Thymus (tissue), 11 donors: ENCODE results near the gene MISFA. TPM values are rescaled to one million over a fixed set of nuclear protein-coding genes. Genes with fewer than 3 reads are reported as not detected.
"Not testable (repeated sequence)": the region's sequence is repeated elsewhere in the genome, so short reads cannot be mapped to it uniquely, and the experiment has no call there.

Source experiments
- DNase-seq, 9 donors: peaks; one replicate each; pipeline ENCODE4 v3.0.0-alpha.2; 2013; ENCODE audit warnings: low spot score in 9 of 9, low read depth in 6 of 9, missing footprints in 1 of 9
- H3K27ac ChIP-seq, 2 donors: one replicate each; pipeline ENCODE4 v1.5.1; 2013; ENCODE audit warnings: control low read depth in 1 of 2, low read depth in 1 of 2, low read length in 1 of 2, mild to moderate bottlenecking in 1 of 2, moderate library complexity in 1 of 2
- H3K27me3 ChIP-seq, 2 donors: one replicate each; pipeline ENCODE4 v1.5.1; 2013; ENCODE audit warnings: low read length in 1 of 2; ENCODE audit not compliant: control insufficient read depth in 2 of 2, insufficient read depth in 1 of 2
- H3K36me3 ChIP-seq, 2 donors: one replicate each; pipeline ENCODE4 v1.5.1; 2013; ENCODE audit warnings: low read length in 1 of 2, mild to moderate bottlenecking in 1 of 2, moderate library complexity in 1 of 2; ENCODE audit not compliant: control insufficient read depth in 2 of 2, insufficient read depth in 2 of 2
- H3K4me1 ChIP-seq, 2 donors: one replicate each; pipeline ENCODE4 v1.5.1; 2013; ENCODE audit warnings: low read length in 2 of 2; ENCODE audit not compliant: control insufficient read depth in 2 of 2, insufficient read depth in 2 of 2
- H3K4me3 ChIP-seq, 2 donors: one replicate each; pipeline ENCODE4 v1.5.1; 2013; ENCODE audit warnings: low read length in 2 of 2, control low read depth in 1 of 2, mild to moderate bottlenecking in 1 of 2
- H3K9me3 ChIP-seq, 2 donors: one replicate each; pipeline ENCODE4 v1.5.1; 2013; ENCODE audit warnings: low read length in 1 of 2, mild to moderate bottlenecking in 1 of 2; ENCODE audit not compliant: control insufficient read depth in 2 of 2, insufficient read depth in 1 of 2
- WGBS: extraction: QIAGEN DNeasy Blood & Tissue Kit; methylation state at CpG from one replicate; pipeline ENCODE4 v1.1.7; 2013; 5-methylcytosine and 5-hydroxymethylcytosine counted together
- polyA plus RNA-seq: library from polyadenylated mRNA; stranded (reverse); fragments of 200-250 nt; gene quantifications from one replicate; pipeline ENCODE4 v1.2.3, GENCODE V29; 2013
- total RNA-seq: library from RNA; stranded (reverse); fragments of 120-200 nt; gene quantifications from one replicate; pipeline ENCODE4 v1.2.4, GENCODE V29; 2013
- donor health status: healthy.

Gene MISFA
- total and polyA plus RNA-seq, 2 donors = 0.78 to 1.5 TPM

GRCh38 chr11:18588297-18589252, 11.0 kb upstream of the MISFA start, which contains the start of gene UEVLD:
UEVLD (minus strand) TSS chr11:18588734; CDS start chr11:18588654, 80 bp downstream.
- WGBS = 7% methylated on average over 50 of the region's 50 CpGs
- Histone ChIP-seq H3K4me1 (peaks cover 4 to 7% of the 10 kb centered on the region in 2 donors), H3K36me3 (no peaks in the 10 kb centered on the region), H3K4me3 (peak within 1 kb of the TSS; percentile 78 to 94), H3K9me3 (no peaks in the 10 kb centered on the region), H3K27me3 (peaks cover 0 to 6% of the 10 kb centered on the region in 2 donors), H3K27ac (peak within 1 kb of the TSS; percentile 37 to 63)
- DNase-seq = peak; percentile 13 to 70 (median 34)

GRCh38 chr11:18590571-18590970, 9.0 kb upstream of the MISFA start:
- no peaks in the 10 kb centered on the region for H3K36me3 ChIP-seq
- H3K27ac ChIP-seq = no peak overlapping the region
- H3K27me3 ChIP-seq = peaks cover 0 to 6% of the 10 kb centered on the region in 2 donors
- no peak for DNase-seq
- no peaks in the 10 kb centered on the region for H3K9me3 ChIP-seq
- 93% methylated on average over 2 of the region's 2 CpGs for WGBS
- H3K4me1 ChIP-seq = peaks cover 4 to 7% of the 10 kb centered on the region in 2 donors
- no peak overlapping the region for H3K4me3 ChIP-seq

- not testable (repeated sequence) for H3K36me3 ChIP-seq, H3K9me3 ChIP-seq, H3K4me3 ChIP-seq, H3K4me1 ChIP-seq, H3K27ac ChIP-seq, DNase-seq, H3K27me3 ChIP-seq
- 98% methylated on average over 5 of the region's 5 CpGs for WGBS
These were observed 5.5 kb upstream of the MISFA start for GRCh38 chr11:18594088-18594487.

GRCh38 chr11:18594999-18595749, 4.4 kb upstream of the MISFA start:
- Histone ChIP-seq H3K9me3 (no peaks in the 10 kb centered on the region), H3K4me3 (no peak overlapping the region), H3K27ac (no peak overlapping the region), H3K27me3 (no peaks in the 10 kb centered on the region), H3K36me3 (no peaks in the 10 kb centered on the region), H3K4me1 (no peaks in the 10 kb centered on the region)
- 84% methylated on average over 5 of the region's 5 CpGs for WGBS
- DNase-seq = no peak

- Histone ChIP-seq H3K4me3 (no peak overlapping the region), H3K4me1 (no peaks in the 10 kb centered on the region), H3K36me3 (no peaks in the 10 kb centered on the region), H3K27ac (no peak overlapping the region), H3K9me3 (no peaks in the 10 kb centered on the region), H3K27me3 (no peaks in the 10 kb centered on the region)
- 97% methylated on average over 4 of the region's 4 CpGs for WGBS
- DNase-seq = no peak
These were observed 1.5 kb downstream of the MISFA start for GRCh38 chr11:18600915-18601569.

- Histone ChIP-seq H3K9me3 (no peaks in the 10 kb centered on the region), H3K27me3 (no peaks in the 10 kb centered on the region), H3K27ac (no peak overlapping the region), H3K4me1 (no peaks in the 10 kb centered on the region), H3K4me3 (no peak overlapping the region), H3K36me3 (peaks cover 23 to 35% of the 10 kb centered on the region in 2 donors)
- WGBS = 96% methylated on average over 3 of the region's 3 CpGs
- no peak for DNase-seq
These were observed 8.8 kb downstream of the MISFA start for GRCh38 chr11:18608376-18608775.

- H3K27me3 ChIP-seq = no peaks in the 10 kb centered on the region
- no peak for DNase-seq
- no peaks in the 10 kb centered on the region for H3K9me3 ChIP-seq
- peaks cover 43 to 55% of the 10 kb centered on the region in 2 donors for H3K36me3 ChIP-seq
- no peak overlapping the region for H3K27ac ChIP-seq
- 98% methylated on average over 2 of the region's 2 CpGs for WGBS
- no peaks in the 10 kb centered on the region for H3K4me1 ChIP-seq
- H3K4me3 ChIP-seq = no peak overlapping the region
These were observed 11.6 kb downstream of the MISFA start for GRCh38 chr11:18611196-18611595.

GRCh38 chr11:18612394-18612793, 12.8 kb downstream of the MISFA start:
- no peak for DNase-seq
- Histone ChIP-seq H3K27ac (no peak overlapping the region), H3K4me1 (peaks cover 0 to 2% of the 10 kb centered on the region in 2 donors), H3K36me3 (peaks cover 39 to 55% of the 10 kb centered on the region in 2 donors), H3K27me3 (no peaks in the 10 kb centered on the region), H3K9me3 (no peaks in the 10 kb centered on the region), H3K4me3 (no peak overlapping the region)
- WGBS = 90% methylated on average over 4 of the region's 4 CpGs
